Left ventricle myocardium superior (tissue), 1 donor: Measurements from ENCODE around the gene TNS4. TPM values are rescaled to one million over a fixed set of nuclear protein-coding genes. Genes with fewer than 3 reads are reported as not detected.

Experiments used
- ATAC-seq: fragments of 200-7000 bp; cut with Tn5 transposase; one replicate; pipeline ENCODE4 v1.9.1; 2020; ENCODE audit warnings: mild to moderate bottlenecking, moderate library complexity
- DNase-seq: peaks from one replicate; pipeline ENCODE4 v3.0.0-alpha.2; 2020
- intact Hi-C: fragments of 100-400 bp; cut with micrococcal nuclease; formaldehyde crosslinking; loops from one replicate; pipeline ENCODE4 v1.11.0; 2022
- total RNA-seq: library from RNA; stranded (reverse); fragmentation: NEBNext Ultra II Directional; extraction: Animal tissue kit (Norgen Biotek cat#: 25700); gene quantifications from one replicate; pipeline ENCODE4 v1.2.1, GENCODE V29; 2021
- donor health status: DM: no; HTN: yes; CAD: no; lungs with severe emphysema.

The TNS4 gene
- total RNA-seq, 1 donor from 2014 or later = not detected

- intact Hi-C loops = no loop called here
- no peak for DNase-seq
- ATAC-seq = no peak
These were observed 18.7 kb downstream of the TNS4 start for GRCh38 chr17:40482722-40483121.

- ATAC-seq = no peak
- no peak for DNase-seq
- intact Hi-C loops = no loop called here
These were observed 20.3 kb downstream of the TNS4 start for GRCh38 chr17:40481106-40481505.

GRCh38 chr17:40480501-40481003 is 20.9 kb downstream of the TNS4 start:
- peak; percentile 41 for ATAC-seq
- DNase-seq = no peak

GRCh38 chr17:40479754-40480480 is 21.5 kb downstream of the TNS4 start:
- intact Hi-C loops = no loop called here
- DNase-seq = no peak
- no peak for ATAC-seq

More at GRCh38 chr17:40480501-40481003, 20.9 kb downstream of the TNS4 start:
- intact Hi-C loops = no loop called here

GRCh38 chr17:40478486-40478885 is 22.9 kb downstream of the TNS4 start:
- intact Hi-C loops = no loop called here

GRCh38 chr17:40477796-40478195 is 23.6 kb downstream of the TNS4 start:
- ATAC-seq = no peak
- intact Hi-C loops = no loop called here
- no peak for DNase-seq

More at GRCh38 chr17:40478486-40478885, 22.9 kb downstream of the TNS4 start:
- no peak for ATAC-seq
- no peak for DNase-seq

- ATAC-seq (no peak), DNase-seq (no peak)
- intact Hi-C loops = no loop called here
These were observed 26.1 kb downstream of the TNS4 start for GRCh38 chr17:40475234-40475908.

GRCh38 chr17:40474419-40475002 is 26.9 kb downstream of the TNS4 start:
- no peak for ATAC-seq
- intact Hi-C loops = no loop called here
- DNase-seq = no peak

- intact Hi-C loops = no loop called here
- ATAC-seq = no peak
- no peak for DNase-seq
These were observed 27.7 kb downstream of the TNS4 start for GRCh38 chr17:40473573-40474365.

GRCh38 chr17:40472733-40473452 is 28.5 kb downstream of the TNS4 start:
- intact Hi-C loops = no loop called here
- no peak for ATAC-seq
- no peak for DNase-seq

GRCh38 chr17:40471846-40472732 is 29.3 kb downstream of the TNS4 start:
- DNase-seq (no peak), ATAC-seq (no peak)
- intact Hi-C loops = no loop called here

- intact Hi-C loops = no loop called here
- ATAC-seq (no peak), DNase-seq (no peak)
These were observed 30.2 kb downstream of the TNS4 start for GRCh38 chr17:40470932-40471828.

- ATAC-seq (no peak), DNase-seq (no peak)
- intact Hi-C loops = no loop called here
These were observed 31.4 kb downstream of the TNS4 start for GRCh38 chr17:40469805-40470675.

- DNase-seq (no peak), ATAC-seq (no peak)
- intact Hi-C loops = no loop called here
These were observed 32.9 kb downstream of the TNS4 start for GRCh38 chr17:40468560-40468959.

- no peak for DNase-seq
- intact Hi-C loops = no loop called here
- no peak for ATAC-seq
These were observed 34.0 kb downstream of the TNS4 start for GRCh38 chr17:40467281-40467867.
